DOHH2 (cell line): ENCODE results near the gene PDF.
"Not testable (repeated sequence)": the region's sequence is repeated elsewhere in the genome, so short reads cannot be mapped to it uniquely, and the experiment has no call there.

Experiments used
- H3F3A ChIP-seq: fragments of 200-600 bp; sonication (generic), shearing (Covaris generic); 2 replicates; pipeline ENCODE4 v1.6.0; 2016; ENCODE audit warnings: antibody characterized with exemption, mild to moderate bottlenecking; ENCODE audit not compliant: control insufficient read depth, insufficient read depth
- H3K27ac ChIP-seq: fragments of 200-600 bp; sonication (generic); 2 replicates; pipeline ENCODE4 v1.5.1; 2014; ENCODE audit warnings: low read depth, mild to moderate bottlenecking, low read length, moderate library complexity
- H3K27me3 ChIP-seq: fragments of 200-600 bp; sonication (generic); 2 replicates; pipeline ENCODE4 v1.6.1; 2014; ENCODE audit warnings: mild to moderate bottlenecking, low read length, mixed read lengths; ENCODE audit not compliant: control insufficient read depth
- H3K36me3 ChIP-seq: fragments of 200-600 bp; sonication (generic); 2 replicates; pipeline ENCODE4 v1.6.1; 2014; ENCODE audit warnings: mild to moderate bottlenecking, low read length, moderate library complexity, mixed read lengths; ENCODE audit not compliant: control insufficient read depth
- H3K4me1 ChIP-seq: fragments of 200-600 bp; sonication (generic); 2 replicates; pipeline ENCODE4 v1.6.1; 2014; ENCODE audit warnings: mild to moderate bottlenecking, low read length, mixed read lengths; ENCODE audit not compliant: control insufficient read depth
- H3K4me2 ChIP-seq: fragments of 200-600 bp; sonication (generic); 2 replicates; pipeline ENCODE4 v1.6.0; 2014; ENCODE audit warnings: mild to moderate bottlenecking, low read length, moderate library complexity
- H3K4me3 ChIP-seq: fragments of 200-600 bp; sonication (generic); 2 replicates; pipeline ENCODE4 v1.5.1; 2014; ENCODE audit warnings: mild to moderate bottlenecking, low read length, mixed read lengths
- H3K79me2 ChIP-seq: fragments of 200-600 bp; sonication (generic); 2 replicates; pipeline ENCODE4 v1.6.1; 2014; ENCODE audit warnings: mild to moderate bottlenecking, low read length, mixed read lengths; ENCODE audit not compliant: control insufficient read depth
- H3K9me2 ChIP-seq: fragments of 200-600 bp; sonication (generic); replicated peaks from 2 replicates; pipeline ENCODE4 v1.6.1; 2014; ENCODE audit warnings: mild to moderate bottlenecking, low read length, mixed read lengths; ENCODE audit not compliant: control insufficient read depth
- H3K9me3 ChIP-seq: fragments of 200-600 bp; sonication (generic); 2 replicates; pipeline ENCODE4 v1.6.1; 2014; ENCODE audit warnings: antibody characterized with exemption, low read length, mixed read lengths; ENCODE audit not compliant: control insufficient read depth, insufficient read depth
- H4K20me1 ChIP-seq: fragments of 200-600 bp; sonication (generic); 2 replicates; pipeline ENCODE4 v1.6.0; 2014; ENCODE audit warnings: low read depth, mild to moderate bottlenecking, antibody characterized with exemption, low read length, moderate library complexity; ENCODE audit not compliant: control insufficient read depth, insufficient read depth
- EZH2phosphoT487 ChIP-seq: fragments of 200-600 bp; sonication (generic); IDR thresholded peaks from 2 replicates; pipeline ENCODE4 v1.6.1; 2017; ENCODE audit warnings: borderline replicate concordance, mild to moderate bottlenecking, antibody characterized with exemption, low read length, moderate library complexity, mixed read lengths
- TF ChIP-seq, protein P1 (sequence below): fragments of 200-600 bp; sonication (generic); IDR thresholded peaks from one replicate; pipeline ENCODE4 v1.5.1; 2014; ENCODE audit warnings: antibody characterized with exemption, mild to moderate bottlenecking, low read depth, low read length; ENCODE audit not compliant: poor library complexity, severe bottlenecking

The PDF gene

DNA sequence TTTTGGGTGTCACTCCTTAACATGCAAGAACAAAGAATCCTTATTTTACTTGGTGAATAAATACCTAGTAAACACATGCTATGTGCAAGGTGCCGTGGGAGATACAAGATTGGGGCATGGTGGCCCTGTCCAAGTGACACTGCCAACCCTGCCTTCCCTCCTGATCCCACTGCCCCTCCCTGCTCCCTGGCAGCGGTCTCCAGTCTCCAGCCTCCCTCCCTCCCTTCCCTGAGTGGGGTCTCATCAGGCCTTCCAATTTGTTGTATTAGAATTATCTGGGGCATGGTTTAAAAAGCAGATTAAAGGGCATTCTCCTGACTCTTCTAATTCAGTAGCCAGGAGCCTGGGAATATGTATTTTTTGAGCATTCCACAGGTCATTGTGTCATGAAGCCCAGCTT is 33.7 kb upstream of the PDF start:
- Histone ChIP-seq H3K36me3 (peaks cover 82% of the 10 kb centered on the region), H3K27ac (no peak overlapping the region), H4K20me1 (no peaks in the 10 kb centered on the region), H3K27me3 (no peaks in the 10 kb centered on the region), H3K9me2 (no peaks in the 10 kb centered on the region), H3K4me1 (peaks cover 51% of the 10 kb centered on the region), H3K4me3 (no peak overlapping the region), H3K4me2 (no peak overlapping the region), H3K79me2 (peaks cover 31% of the 10 kb centered on the region), H3K9me3 (no peaks in the 10 kb centered on the region), H3F3A (peaks cover 16% of the 10 kb centered on the region)
- TF ChIP-seq, protein P1, sequence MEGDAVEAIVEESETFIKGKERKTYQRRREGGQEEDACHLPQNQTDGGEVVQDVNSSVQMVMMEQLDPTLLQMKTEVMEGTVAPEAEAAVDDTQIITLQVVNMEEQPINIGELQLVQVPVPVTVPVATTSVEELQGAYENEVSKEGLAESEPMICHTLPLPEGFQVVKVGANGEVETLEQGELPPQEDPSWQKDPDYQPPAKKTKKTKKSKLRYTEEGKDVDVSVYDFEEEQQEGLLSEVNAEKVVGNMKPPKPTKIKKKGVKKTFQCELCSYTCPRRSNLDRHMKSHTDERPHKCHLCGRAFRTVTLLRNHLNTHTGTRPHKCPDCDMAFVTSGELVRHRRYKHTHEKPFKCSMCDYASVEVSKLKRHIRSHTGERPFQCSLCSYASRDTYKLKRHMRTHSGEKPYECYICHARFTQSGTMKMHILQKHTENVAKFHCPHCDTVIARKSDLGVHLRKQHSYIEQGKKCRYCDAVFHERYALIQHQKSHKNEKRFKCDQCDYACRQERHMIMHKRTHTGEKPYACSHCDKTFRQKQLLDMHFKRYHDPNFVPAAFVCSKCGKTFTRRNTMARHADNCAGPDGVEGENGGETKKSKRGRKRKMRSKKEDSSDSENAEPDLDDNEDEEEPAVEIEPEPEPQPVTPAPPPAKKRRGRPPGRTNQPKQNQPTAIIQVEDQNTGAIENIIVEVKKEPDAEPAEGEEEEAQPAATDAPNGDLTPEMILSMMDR = no peak
- TF ChIP-seq EZH2phosphoT487 = no peak

DNA sequence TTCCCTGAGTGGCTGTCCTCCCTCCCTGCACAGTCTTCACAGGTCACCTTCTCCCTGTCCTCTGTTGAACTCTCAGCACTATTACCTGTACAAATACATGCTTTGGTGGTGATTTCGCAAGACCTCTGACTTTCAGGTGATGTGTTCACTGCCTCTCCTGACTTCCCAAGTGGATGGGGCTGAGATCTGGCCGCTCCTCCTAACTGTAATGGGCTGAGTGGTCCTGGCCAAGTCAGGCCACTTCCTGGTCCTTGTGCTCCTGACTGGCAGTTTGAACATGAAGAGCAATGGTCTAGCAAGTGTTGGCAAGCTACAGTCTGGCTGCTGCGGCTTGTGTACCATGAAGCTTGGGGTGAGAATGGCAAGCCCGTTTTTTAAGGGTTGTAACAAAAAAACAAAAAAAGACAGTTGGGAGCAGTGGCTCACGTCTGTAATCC is 32.9 kb upstream of the PDF start:
- H3K4me3 ChIP-seq = no peak overlapping the region
- no peaks in the 10 kb centered on the region for H3K9me3 ChIP-seq
- H3K4me2 ChIP-seq = no peak overlapping the region
- no peaks in the 10 kb centered on the region for H3K27me3 ChIP-seq
- no peak overlapping the region for H3K27ac ChIP-seq
- peaks cover 51% of the 10 kb centered on the region for H3K4me1 ChIP-seq
- TF ChIP-seq, protein P1 = no peak
- TF ChIP-seq EZH2phosphoT487 = no peak
- H3K36me3 ChIP-seq = peaks cover 74% of the 10 kb centered on the region
- H4K20me1 ChIP-seq = no peaks in the 10 kb centered on the region
- H3K79me2 ChIP-seq = peaks cover 29% of the 10 kb centered on the region
- H3K9me2 ChIP-seq = no peaks in the 10 kb centered on the region
- H3F3A ChIP-seq = peaks cover 16% of the 10 kb centered on the region

DNA sequence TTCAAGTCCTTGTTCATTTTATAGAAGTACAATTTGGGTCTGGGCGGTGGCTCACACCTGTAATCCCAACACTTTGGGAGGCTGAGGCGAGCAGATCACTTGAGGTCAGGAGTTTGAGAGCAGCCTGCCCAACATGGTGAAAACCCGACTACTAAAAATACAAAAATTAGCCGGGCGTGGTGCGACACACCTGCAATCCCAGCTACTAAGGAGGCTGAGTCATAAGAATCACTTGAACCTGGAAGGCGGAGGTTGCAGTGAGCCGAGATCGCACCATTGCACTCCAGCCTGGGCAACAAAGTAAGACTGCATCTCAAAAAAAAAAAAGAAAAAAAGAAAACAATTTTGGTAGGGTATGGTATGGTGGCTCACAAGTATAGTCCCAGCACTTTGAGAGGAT is 29.7 kb upstream of the PDF start:
- H3F3A ChIP-seq = peaks cover 13% of the 10 kb centered on the region
- H3K4me1 ChIP-seq = peaks cover 59% of the 10 kb centered on the region
- H4K20me1 ChIP-seq, H3K27ac ChIP-seq, H3K27me3 ChIP-seq, H3K4me2 ChIP-seq, H3K4me3 ChIP-seq, H3K9me3 ChIP-seq, H3K9me2 ChIP-seq: not testable (repeated sequence)
- peaks cover 13% of the 10 kb centered on the region for H3K79me2 ChIP-seq
- H3K36me3 ChIP-seq = peaks cover 66% of the 10 kb centered on the region

DNA sequence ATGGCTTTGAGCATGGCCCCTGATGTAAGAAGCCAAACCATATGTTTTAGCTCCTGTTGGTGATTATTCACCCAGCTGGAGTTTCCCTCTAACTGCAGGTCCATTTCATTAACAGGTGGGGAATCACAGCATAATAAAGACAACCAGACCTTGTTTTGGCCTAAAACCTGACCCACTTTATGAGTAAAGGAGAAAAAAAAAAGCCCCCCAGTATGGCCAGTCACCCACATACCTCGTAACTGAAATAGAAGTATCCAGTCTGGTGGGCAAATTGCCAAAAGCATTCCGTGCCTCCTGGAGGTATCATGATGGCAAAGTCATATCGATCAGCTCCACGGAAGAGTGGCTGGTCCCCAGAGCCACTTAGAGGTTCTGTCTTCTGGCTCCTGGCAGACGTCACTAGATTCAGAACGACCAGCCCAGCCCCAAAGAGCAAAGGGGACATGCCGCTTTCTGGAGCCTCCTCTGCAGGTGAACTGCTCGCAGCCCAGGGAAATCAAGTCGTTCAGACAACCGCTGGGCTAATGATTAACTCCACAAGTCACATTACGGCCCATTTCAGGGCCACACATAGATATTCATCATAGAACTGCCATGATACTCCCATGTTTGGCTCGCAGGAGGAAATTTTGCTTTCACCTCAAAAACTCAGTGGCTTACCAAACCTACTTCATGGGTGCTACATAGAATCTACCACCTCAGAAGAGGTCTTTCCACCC is 21.1 kb upstream of the PDF start, which contains the start of gene TMED6:
Gene TMED6 (minus strand): TSS at position 478 of the 719 bp plus-strand sequence. CDS start 33 bp downstream, at position 445.
- Histone ChIP-seq H3K9me2 (no peaks in the 10 kb centered on the region), H3K79me2 (no peaks in the 10 kb centered on the region), H3K4me1 (peaks cover under 1% of the 10 kb centered on the region; the same call in 1 of the 2 replicates), H3K9me3 (no peaks in the 10 kb centered on the region), H3K4me3 (no peak within 1 kb of the TSS), H3K27me3 (no peaks in the 10 kb centered on the region), H3K4me2 (no peak within 1 kb of the TSS), H3F3A (peaks cover 9% of the 10 kb centered on the region), H3K27ac (no peak within 1 kb of the TSS), H3K36me3 (peaks cover 40% of the 10 kb centered on the region), H4K20me1 (no peaks in the 10 kb centered on the region)
- no peak for TF ChIP-seq EZH2phosphoT487
- TF ChIP-seq, protein P1 = no peak
